Activated T-cell treated with anti-CD3 and anti-CD28 coated beads for 48 hours (primary cell): Measurements from ENCODE around the gene AREL1.

ENCODE experiments used
- DNase-seq: peaks from one replicate; pipeline ENCODE4 v3.0.0-alpha.2; 2020; ENCODE audit warnings: low read depth

AREL1 gene

DNA sequence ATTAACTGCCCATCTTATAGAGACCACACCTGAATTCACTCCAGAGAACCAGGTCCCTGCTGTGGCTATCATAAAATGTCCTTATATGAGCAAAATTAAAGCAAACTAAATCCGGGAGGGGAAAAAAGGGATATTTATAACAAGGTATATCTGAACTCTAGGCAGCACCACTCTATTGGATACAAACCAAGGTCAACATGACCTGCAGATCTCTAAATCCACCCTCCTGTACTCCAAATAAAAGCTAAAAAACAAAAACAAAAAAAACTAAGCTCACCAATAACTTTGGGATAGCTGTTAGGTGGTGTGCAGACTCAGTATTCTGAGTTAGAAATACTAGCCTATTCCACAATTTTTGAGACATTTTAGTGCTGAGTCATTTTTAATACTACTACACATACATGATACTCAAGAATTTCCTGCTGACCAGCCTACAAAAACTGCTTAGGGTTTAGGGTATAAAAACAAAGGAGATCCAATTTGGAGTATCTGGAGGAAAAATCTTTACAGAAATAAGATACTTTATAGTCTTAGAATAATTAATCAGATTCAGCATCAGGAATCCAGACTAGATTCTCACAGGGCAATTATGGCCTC, 54.2 kb downstream of the AREL1 start:
- no peak for DNase-seq

DNA sequence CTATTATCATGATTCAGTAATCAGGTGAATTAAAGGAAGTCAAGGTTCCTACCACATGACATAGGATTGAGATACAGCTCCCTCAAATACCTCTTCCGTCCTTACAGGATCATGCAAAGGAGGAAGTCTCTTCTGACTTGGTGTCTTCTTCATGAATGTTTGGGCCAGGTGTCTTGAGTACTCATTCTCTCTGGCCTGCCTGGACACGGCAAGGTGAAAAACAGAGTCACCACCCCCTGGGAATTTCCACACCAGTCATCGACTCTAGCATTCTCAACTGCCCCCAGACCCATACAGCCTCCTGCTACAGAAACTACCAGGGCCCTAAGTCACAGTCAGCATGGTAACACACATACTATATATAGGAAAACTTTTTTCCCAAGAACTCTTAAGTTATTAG, 55.9 kb downstream of the AREL1 start:
- DNase-seq, result no peak

DNA sequence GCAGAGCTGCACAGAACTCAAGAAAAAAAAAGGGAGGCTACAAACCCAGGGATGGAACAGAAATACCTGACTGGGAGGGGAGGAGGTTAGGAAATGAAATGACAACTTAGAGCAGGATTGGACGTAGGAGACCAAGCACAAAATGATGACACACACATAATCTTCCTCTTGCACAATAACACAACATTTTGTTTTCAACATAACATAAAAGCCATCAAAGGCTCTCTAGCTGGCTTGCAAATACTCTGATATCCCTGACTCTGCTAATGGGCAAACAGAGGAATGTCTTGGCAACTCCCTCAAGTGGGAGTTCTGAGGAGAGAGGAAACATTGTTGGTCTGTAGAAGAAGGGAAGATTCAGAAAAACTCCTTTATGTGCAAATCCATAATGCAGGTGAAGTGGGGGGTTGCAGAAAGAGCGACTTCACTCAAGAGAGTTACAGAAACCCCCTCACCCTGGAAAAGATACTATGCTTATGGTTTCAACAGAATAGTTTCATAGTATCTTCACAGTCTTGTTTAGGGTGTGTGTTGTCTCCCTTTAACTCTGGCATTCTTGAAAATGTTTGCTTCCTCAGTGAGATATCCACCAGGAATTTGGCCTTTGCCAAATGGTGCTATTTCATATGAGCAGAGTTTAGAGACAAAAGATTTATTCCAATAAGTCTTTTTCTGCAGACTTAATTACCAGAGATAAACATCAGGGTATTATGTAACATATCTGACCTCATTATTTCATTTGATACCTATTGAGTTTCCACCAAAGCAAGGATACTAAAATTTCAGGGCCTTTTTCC, 57.1 kb downstream of the AREL1 start:
- no peak for DNase-seq

DNA sequence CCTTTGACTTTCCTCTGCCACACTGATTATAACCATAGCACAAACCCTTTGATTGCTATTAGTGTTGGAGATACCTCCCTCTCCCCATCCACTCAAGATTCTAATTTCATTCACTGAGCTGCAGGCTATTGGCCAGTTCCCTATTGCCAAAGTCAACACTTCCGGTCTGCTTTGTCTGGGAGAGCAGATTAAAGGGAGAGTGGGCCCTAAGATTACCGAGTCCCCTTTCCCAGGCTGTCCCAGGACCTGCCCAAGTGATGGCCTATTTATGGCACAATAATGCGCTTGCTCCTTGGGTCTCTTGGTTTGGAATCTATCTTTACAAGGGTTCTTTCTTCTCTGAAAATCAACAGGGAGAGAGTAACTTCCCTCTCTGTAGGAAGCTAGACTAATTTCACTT, 57.9 kb downstream of the AREL1 start:
- DNase-seq, result no peak

DNA sequence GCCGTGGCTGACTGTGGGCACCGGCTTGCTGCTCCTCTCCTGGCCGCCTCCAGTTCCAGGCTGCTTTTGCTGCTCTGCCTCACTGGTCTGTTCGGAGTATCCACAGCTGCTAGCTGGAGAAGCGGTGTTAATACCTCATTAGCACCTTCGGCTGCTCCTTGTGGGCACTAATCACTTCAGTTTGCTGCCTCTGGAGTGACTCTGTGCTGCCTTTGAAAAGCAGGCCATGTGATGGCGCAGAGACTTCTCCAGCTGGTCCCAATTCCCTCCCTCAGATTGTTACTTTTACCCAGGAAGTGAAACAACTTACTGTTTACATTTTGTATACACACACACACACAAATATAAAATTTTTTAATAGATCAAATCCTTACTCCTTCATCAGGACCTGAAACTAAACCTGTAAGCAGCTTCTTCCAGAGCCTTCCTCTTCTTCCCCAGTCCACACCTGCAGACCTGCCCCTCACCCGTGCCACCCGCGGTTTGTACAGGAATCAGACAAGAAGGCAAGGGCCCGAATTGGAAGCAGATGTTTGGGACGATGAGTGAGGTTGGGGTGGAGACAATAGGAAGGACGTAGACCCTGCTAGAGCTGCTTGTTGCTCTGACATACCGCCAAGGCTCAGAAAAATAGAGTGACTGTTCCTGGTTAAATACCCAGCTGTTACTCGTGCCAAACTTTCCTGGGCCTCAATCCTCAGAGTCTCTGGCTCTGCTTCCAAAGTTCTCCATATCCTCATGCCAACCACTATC, 59.3 kb downstream of the AREL1 start:
- no peak for DNase-seq

DNA sequence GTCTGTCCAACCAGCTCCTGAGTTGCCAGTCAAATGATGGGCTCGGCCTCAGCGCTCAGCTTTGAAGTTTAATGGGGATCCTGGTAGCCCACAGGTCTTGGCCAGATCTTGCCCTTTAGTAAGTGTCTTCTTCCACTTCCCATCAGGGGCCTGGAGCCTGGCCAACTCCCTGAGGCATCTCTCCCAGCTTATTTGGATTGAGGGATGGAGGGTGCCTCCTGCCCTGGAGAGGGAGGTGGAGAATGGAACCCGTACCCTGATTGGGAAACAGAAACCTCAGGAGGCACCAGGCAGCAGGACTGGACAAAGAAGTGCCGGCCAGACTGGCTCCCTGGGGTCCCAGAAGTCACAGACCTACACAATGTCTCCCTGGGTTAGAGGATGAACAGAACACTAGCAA, 60.3 kb downstream of the AREL1 start:
- no peak for DNase-seq

DNA sequence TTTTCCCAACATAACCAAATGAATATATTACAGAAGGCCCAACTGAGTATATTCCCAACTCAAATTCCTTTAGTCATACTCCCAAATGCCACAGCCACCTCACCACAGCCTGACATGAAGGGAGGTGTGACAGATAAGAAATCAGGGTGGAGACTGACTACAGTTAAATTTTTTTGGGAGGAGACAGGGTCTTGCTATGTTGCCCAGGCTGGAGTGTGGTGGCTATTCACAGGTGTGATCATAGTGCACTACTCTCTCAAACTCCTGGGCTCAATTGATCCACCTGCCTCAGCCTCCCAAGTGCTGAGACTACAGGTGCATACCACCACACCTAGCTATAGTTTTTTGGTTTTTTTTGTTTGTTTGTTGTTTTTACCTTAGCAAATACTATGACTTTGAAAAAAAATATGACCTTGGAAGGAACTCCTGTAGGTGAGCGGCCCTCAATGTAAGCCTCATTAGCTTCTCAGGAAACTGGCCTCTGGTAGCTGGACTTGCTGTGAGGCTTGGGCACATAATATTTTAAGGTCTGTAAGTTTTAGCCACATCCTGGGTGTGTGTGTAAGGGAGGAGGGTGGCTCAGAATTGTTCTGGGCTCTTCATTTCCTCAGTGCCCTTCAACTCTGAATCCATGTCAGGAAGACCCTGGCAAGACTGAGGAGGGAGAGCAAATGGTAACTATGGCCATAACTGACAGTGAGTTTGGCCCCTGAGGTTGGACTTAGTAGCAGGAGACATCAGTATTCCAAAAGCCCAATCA, 61.8 kb downstream of the AREL1 start:
- DNase-seq, result no peak

DNA sequence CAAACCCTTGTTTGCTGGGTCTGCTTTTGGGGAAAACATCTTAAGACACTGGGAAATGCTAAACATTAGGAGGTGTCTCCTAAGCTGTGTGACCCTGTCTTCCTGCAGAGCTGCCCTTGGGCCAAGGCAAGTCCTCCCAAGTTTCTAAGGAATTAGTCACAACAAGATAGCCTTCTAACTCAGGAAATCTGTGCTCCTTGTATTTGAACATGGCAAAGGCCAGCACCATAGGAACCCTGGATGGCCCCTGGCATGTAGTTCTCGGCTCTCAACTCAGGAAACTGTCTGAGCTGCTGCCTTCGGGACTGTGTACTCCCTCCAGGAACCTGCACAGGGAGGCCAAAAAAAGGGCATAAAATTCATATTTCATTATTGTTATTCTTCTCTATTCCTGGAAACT, 63.2 kb downstream of the AREL1 start:
- no peak for DNase-seq

DNA sequence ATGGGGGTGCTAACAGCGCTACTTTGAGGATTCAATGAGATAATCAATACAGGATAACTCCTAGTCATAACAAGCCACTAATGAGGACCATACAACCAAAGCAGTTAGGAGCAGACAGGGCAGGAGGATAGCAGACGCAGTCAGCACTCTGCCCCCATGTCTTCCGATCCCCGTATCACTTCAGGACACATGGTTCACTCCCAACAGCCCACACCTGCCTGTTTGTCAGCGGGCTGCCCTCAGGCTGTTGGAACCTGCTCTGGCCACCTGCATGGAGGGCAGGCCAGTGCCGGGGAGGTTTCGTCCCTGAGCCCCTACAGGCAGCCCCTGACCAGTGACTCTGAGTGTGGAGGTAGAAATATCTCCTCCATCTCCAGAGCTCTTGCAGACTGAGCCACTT, 63.7 kb downstream of the AREL1 start:
- no peak for DNase-seq

DNA sequence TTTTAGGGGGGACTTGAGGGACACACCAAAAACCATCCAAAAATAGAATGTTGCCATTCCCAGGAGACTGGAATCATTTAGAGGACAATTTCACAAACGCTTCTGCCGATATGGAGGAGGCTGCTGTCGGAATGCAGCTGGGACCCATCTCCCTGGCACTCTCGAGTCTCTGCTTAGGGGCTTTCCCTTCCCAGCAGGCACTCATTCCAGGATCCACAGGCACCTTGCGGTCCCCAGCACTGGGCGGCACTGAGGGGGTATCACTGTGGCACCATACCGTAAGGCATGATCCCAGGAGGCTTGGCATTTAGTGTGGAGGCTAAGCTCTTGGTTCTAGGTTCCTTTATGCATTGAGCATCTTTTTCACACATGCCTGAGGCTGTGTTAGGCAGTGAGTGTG, 64.3 kb downstream of the AREL1 start:
- no peak for DNase-seq

DNA sequence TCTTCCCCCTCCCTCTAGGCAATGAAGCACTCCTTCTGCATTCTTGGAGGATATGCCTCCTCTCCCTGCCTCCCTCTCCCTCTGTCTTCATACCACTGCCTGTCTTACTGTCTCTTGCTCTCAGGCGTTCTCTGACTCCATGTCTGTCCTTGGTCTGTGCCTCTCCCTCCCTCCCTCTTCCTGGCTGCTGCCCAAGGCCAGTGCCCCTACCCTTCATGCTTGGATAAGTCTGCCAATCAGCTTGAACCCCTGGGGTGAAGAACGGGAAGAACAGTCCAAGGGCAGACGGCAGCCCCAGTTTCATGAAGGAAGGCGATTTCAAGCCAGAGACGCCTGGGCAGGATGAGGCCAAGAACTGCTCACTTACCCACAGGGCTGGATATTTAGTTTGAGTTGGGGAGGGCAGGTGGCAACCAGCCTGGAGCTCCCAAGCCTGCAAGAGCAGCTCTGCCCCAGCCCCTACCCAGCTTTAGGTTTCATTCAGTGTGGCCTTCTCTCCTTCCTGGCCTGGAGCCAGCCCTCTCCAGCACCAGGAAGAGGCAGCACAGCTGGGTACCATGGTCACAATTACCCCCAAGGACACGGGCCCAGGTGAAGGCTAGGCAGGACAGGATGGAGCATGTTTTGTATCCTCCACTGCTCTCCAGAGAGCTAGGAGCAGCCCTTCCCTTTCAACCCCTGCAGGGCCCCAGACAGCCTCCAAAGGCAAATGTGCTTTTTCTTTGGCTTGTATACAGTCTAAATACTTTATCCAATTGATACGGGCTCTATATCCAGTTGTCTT, 65.0 kb downstream of the AREL1 start:
- no peak for DNase-seq

DNA sequence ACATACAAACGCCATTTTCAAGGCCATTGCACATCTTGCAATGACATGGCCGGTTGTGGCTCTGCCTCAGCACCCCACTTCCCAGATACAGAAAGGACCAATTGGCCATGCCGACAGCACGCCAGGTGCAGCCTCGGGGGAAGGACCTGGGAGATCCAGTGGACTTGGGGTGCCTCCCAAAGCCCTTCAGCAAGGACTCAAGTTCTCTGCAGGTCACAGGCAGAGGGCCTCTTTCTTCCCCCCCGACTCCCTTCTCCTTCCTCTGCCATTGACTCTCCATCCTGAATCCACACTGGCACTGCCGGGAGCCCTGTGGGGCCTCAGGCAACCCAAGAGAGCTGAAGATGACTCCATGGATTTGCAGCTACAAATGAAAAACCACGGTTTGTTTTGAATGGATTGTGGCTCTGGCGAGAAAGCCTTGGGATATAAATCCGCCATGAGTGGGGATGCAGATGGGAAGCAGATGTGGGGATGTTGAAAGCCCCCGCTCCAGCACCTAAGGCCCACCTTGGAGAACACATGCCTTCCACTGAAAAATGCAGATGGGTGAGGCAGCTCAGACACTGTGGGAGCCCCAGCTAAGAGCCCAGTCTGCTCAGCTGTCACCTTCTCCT, 65.7 kb downstream of the AREL1 start:
- DNase-seq, result no peak

DNA sequence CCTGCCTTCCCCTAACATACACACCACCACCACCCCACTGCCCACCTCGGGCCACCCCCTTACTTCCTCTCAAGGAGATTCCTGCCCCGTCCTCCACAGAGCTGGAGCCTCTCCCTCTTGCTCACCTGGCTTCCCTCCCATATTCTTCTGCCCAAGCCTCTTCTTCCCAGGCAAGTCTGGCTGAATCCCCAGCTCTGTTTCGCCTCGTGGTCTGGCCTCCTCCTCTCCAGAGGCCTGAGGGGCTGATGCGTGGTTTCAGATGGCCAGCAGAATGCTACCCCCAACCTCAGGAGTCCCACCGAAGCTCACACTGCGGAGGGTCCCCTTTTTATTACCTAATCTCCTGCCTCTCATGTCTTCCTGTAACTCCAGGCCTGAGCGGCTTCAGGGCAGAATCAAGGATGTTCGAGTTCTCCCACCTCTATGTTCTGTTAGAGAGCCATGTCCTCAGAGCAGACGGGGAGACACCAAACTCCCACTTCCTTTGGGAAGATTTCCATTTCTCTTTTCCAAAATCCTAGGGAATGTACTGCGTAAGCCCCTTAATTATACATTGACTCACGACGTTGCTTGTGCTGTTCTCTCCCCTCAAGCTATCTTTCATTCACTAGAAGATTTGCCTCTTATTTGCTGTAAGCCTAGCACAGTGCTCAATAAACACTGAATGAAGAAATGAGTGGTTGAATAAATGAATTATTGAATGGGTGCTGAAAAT, 67.0 kb downstream of the AREL1 start:
- no peak for DNase-seq

DNA sequence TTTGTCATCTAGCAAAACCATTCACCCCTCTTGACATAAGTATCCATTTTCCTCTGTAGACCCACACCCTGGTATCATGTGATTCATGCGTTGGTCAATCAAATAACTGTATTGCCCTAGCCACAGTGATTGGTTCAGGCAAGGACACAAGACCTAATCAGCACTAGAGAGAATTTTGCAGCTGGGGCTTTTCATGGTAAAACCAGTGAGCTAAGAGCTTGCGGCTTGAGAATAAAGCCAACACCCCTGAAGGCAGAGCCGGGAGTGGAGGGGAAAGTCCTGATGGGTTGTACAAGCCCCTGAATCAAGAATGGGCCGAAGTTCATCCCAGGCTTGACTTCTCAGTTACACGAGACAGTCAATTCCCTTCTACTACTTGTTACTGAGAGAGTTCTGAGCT, 67.6 kb downstream of the AREL1 start:
- DNase-seq, result no peak

DNA sequence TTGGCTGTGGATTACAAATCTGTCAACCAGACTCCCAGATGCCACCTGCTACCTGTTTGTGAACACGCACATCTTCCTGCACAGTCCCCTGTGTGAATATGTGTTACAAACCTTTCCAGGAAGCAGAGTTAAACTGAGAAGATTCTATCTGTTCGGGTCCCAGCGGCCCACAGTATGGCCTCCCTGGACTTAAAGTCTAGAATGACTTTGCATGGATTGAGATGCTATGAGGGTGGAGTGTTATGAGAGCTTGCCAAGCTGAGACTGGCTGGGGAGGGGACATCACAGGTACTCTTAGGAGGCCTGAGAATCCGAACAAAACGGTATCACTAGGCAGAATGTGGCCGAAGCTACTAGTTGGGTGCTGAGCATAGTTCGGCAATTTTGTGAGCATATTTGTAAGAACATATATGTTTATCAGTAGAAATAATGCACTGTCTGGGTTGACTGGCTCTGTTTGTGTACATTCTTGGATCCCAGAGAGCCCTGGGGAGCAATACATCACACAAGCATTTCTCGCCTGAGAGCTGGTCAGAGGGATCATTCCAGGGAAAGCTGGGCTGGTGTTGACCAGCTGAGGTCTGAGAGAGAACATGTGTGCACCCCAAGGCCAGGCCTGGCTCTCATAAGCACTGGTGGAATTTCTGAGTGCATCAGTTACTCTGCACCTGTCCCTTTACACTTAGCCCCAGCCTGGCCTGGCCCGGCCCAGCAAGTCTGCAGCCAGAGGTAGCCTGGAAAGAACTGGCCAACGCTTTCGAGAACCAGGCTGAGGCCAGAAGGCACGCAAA, 71.1 kb downstream of the AREL1 start:
- no peak for DNase-seq

DNA sequence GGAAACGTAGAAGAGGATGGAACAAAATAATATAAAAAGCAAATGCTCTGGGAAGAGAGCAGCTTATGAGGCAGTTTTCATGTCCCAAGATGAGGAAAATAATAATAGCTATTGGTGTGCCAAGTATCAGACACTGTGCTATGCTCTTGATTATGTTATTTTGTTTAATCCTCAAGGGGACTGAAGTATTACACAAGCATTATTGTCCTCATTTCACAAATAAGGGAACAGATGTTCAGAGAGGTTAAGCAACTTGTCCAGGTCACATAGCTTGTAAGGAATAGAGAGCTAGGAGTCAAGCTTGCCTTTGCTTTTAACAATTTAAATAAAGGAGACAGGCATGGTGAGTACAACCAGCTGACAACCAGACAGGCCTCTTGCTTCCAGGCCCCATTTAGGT, 73.9 kb downstream of the AREL1 start:
- DNase-seq, result no peak

DNA sequence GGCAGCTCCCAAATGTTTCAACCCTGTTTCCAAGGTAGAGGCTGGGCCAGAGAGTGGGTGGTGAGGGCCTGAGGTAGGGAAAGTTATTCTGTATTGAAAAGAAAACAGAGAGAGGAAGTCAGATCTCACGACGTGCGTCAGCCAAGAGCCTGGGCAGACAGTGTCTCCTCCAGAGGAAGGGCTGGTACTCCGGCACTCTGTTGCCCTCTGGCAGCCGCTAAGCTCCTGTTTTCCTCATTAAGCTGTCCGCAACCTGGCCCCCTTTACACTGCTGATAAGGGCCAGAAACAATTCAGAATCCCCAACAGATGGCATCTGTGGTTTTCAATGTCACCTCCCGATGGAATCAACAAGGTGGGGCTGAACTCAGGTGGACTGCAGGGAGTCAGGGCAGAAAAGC, 74.8 kb downstream of the AREL1 start:
- DNase-seq, result no peak

DNA sequence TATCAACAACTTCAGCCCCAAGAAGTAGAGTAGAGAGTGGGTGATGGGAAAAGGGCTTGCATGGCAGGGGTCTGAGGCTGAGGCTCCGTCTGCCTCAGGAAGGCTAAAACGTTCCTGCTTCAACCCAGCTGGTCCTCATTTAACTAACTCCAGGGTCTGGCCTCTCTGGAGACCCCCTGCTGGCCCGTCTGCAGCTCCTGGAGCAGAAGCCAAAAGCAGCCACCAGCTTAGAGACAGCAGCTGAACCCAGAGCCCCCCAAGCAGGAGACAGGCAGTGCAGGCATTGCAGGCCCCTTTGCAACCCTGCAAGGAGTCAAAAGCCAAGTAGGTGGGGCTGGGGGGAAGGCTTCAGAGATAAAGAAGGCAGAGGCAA, 75.7 kb downstream of the AREL1 start:
- DNase-seq, result no peak

DNA sequence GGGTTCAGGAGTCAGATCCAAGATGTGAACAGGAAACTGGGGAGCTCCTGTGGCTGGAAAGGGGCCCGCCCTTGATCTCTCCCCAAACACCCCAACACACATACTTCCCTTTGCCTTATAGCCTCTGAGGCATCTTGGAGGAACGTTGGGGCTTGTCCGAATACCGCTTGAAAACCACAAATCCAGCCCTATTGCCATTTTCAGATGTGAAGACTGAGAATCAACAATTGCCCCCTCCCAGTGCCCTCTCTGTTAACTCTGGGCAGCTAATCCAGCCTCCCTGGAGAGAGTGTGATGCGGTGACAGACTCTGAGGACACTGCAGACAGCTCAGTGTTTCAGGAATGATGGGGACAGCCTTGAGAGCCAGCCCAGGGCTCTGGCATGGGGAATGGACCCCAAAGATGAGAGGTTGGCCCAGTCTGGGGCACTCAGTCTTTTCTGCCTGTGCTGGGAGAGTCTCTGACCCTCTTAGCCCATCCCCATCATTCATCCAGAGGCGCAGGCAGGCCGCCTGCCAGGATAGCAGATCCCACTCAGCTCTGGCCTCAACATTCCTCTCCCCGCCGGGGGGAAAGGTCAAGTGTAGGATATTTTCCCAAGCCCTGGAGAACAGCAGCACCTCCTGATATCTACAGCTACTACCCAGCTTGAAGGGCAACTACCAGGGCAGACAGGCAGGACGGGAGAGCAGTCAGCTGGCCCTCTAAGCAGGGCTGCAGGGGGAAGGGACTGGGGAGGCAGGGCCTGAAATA, 76.3 kb downstream of the AREL1 start:
- DNase-seq, result no peak
